ENCODE results near the gene ZNF496. TPM values are rescaled to one million over a fixed set of nuclear protein-coding genes. Genes with fewer than 3 reads are reported as not detected.

ZNF496 gene
- total and polyA plus RNA-seq, 2 of the 4 experiments (the other 2 are of a cell fraction) = 11.7 to 16.2 TPM

- Histone ChIP-seq H2BK20ac (ENCODE audit: low read depth, low read length) (no peak overlapping the region), H3K27me3 (ENCODE audit: control insufficient read depth, insufficient read depth, low read length) (no peaks in the 10 kb centered on the region), H3K4me2 (ENCODE audit: low read depth, low read length) (no peak overlapping the region), H4K8ac (ENCODE audit: low read depth in 2 of 2, low read length in 2 of 2) (no peak overlapping the region), H3K36me3 (ENCODE audit: control insufficient read depth, insufficient read depth, low read length) (peaks cover 36% of the 10 kb centered on the region), H3K9me3 (ENCODE audit: control insufficient read depth, insufficient read depth, low read length) (no peaks in the 10 kb centered on the region), H2AK5ac (ENCODE audit: low read depth, low read length) (no peak overlapping the region), H3K4ac (ENCODE audit: low read depth, low read length) (no peak overlapping the region), H4K91ac (ENCODE audit: insufficient read depth, low read depth, low read length) (no peak overlapping the region), H3K56ac (ENCODE audit: extremely low read depth, insufficient read depth, low read length) (no peak overlapping the region), H2AFZ (replicated peaks; ENCODE audit: low read length, poor library complexity) (no peak overlapping the region), H2AK9ac (replicated peaks; ENCODE audit: low read depth, low read length, poor library complexity) (no peak overlapping the region), H3K4me1 (ENCODE audit: control insufficient read depth, insufficient read depth, low read length) (peaks cover 8% of the 10 kb centered on the region), H3K9ac (ENCODE audit: low read depth, low read length) (no peak overlapping the region), H3K4me3 (ENCODE audit: insufficient read depth, low read depth, low read length) (no peak overlapping the region), H4K5ac (ENCODE audit: low read depth, low read length) (no peak overlapping the region), H3K27ac (ENCODE audit: insufficient read depth, low read length) (no peak overlapping the region), H2BK15ac (ENCODE audit: low read depth, low read length) (no peak overlapping the region), H4K20me1 (ENCODE audit: insufficient read depth, low read length) (peaks cover 13% of the 10 kb centered on the region), H2BK120ac (ENCODE audit: low read depth, low read length) (no peak overlapping the region), H3K18ac (ENCODE audit: low read depth, low read length) (no peak overlapping the region), H2BK5ac (ENCODE audit: low read depth, low read length, poor library complexity, severe bottlenecking) (no peak overlapping the region), H3K14ac (replicated peaks; ENCODE audit: low read depth, low read length) (no peak overlapping the region), H3K9me1 (ENCODE audit: insufficient read depth, low read length) (peaks cover 16% of the 10 kb centered on the region), H3K23ac (ENCODE audit: low read depth, low read length) (no peak overlapping the region), H3K79me1 (ENCODE audit: low read depth in 1 of 2, low read length in 2 of 2) (peaks cover 33 to 46% of the 10 kb centered on the region in 2 experiments)
- WGBS, 2 experiments (ENCODE audit: extremely low coverage in 2 of 2, insufficient read length in 1 of 2) = 100% methylated on average over 2 of the region's 5 CpGs; no CpG with 5 or more reads in 1 of the 2 experiments
- no peak for DNase-seq
- intact Hi-C loops (cut with micrococcal nuclease) = no loop called here
- CTCF ChIA-PET = no interaction called here
- in situ Hi-C loops (cut with MboI; ENCODE audit: low sequenced_read_pairs) = no loop called here
- POLR2A ChIA-PET (ENCODE audit: unreplicated experiment) = no interaction called here
- BruUV-seq (replicated peaks) = no TSS peak
- no peak for TF ChIP-seq USF2 (IDR thresholded peaks at IDR 0.05; ENCODE audit: low read depth, low read length)
- TF ChIP-seq SMC3 (IDR thresholded peaks at IDR 0.05; ENCODE audit: low read depth, low read length) = no peak
- TF ChIP-seq CTCF (conservative IDR thresholded peaks at IDR 0.05; ENCODE audit: low read depth, low read length) = no peak
- TF ChIP-seq CHD1 (IDR thresholded peaks at IDR 0.05; ENCODE audit: low read depth, low read length) = no peak
- no peak for TF ChIP-seq CEBPB (IDR thresholded peaks at IDR 0.05; ENCODE audit: low read depth, low read length)
- no peak for TF ChIP-seq RAD21 (IDR thresholded peaks at IDR 0.05; ENCODE audit: low read length)
- no peak for TF ChIP-seq BHLHE40 (IDR thresholded peaks at IDR 0.05; ENCODE audit: low read depth, low read length)
- TF ChIP-seq, protein P1, sequence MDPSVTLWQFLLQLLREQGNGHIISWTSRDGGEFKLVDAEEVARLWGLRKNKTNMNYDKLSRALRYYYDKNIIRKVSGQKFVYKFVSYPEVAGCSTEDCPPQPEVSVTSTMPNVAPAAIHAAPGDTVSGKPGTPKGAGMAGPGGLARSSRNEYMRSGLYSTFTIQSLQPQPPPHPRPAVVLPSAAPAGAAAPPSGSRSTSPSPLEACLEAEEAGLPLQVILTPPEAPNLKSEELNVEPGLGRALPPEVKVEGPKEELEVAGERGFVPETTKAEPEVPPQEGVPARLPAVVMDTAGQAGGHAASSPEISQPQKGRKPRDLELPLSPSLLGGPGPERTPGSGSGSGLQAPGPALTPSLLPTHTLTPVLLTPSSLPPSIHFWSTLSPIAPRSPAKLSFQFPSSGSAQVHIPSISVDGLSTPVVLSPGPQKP (IDR thresholded peaks at IDR 0.05; ENCODE audit: borderline replicate concordance, low read depth, low read length) = no peak
- no peak for TF ChIP-seq POLR2A (IDR thresholded peaks at IDR 0.05; ENCODE audit: low read depth, low read length)
- no peak for TF ChIP-seq MAFK (IDR thresholded peaks at IDR 0.05; ENCODE audit: low read depth, low read length)
- no peak for TF ChIP-seq MXI1 (IDR thresholded peaks at IDR 0.05; ENCODE audit: borderline replicate concordance, low read depth, low read length)
- no peak for TF ChIP-seq NFE2L2 (IDR thresholded peaks at IDR 0.05; ENCODE audit: low read depth, low read length)
- TF ChIP-seq MAZ (IDR thresholded peaks at IDR 0.05; ENCODE audit: borderline replicate concordance, low read depth, low read length) = no peak
- no peak for ATAC-seq (ENCODE audit: low read depth)
- dilution Hi-C loops (cut with HindIII; ENCODE audit: low sequenced_read_pairs, unreplicated experiment) = no loop called here
These were observed 3.4 kb downstream of the ZNF496 start for GRCh38 chr1:247328311-247328710.
